HUES6 (cell line): Measurements from ENCODE around the gene SETMAR.
A peak's percentile ranks its signal among the peaks of the same experiment; 100 is the strongest.

Experiments used
- H3K27ac ChIP-seq: 2 replicates; pipeline ENCODE4 v1.7.0; 2013; ENCODE audit warnings: low read depth, mild to moderate bottlenecking, low read length, inconsistent platforms
- H3K27me3 ChIP-seq: 2 replicates; pipeline ENCODE4 v1.6.1; 2013; ENCODE audit warnings: low read length; ENCODE audit not compliant: control insufficient read depth, insufficient read depth
- H3K36me3 ChIP-seq: 2 replicates; pipeline ENCODE4 v1.6.1; 2013; ENCODE audit warnings: low read length; ENCODE audit not compliant: control insufficient read depth, insufficient read depth
- H3K4me1 ChIP-seq: 2 replicates; pipeline ENCODE4 v1.6.1; 2013; ENCODE audit warnings: low read length; ENCODE audit not compliant: control insufficient read depth, insufficient read depth
- H3K4me3 ChIP-seq: 2 replicates; pipeline ENCODE4 v1.5.1; 2013; ENCODE audit warnings: low read depth, low read length
- H3K9ac ChIP-seq: one replicate; pipeline ENCODE4 v1.6.1; 2013; ENCODE audit warnings: mild to moderate bottlenecking, low read length
- H3K9me3 ChIP-seq: 2 replicates; pipeline ENCODE4 v1.6.1; 2013; ENCODE audit warnings: low read depth, low read length; ENCODE audit not compliant: control insufficient read depth, insufficient read depth

The SETMAR gene

DNA sequence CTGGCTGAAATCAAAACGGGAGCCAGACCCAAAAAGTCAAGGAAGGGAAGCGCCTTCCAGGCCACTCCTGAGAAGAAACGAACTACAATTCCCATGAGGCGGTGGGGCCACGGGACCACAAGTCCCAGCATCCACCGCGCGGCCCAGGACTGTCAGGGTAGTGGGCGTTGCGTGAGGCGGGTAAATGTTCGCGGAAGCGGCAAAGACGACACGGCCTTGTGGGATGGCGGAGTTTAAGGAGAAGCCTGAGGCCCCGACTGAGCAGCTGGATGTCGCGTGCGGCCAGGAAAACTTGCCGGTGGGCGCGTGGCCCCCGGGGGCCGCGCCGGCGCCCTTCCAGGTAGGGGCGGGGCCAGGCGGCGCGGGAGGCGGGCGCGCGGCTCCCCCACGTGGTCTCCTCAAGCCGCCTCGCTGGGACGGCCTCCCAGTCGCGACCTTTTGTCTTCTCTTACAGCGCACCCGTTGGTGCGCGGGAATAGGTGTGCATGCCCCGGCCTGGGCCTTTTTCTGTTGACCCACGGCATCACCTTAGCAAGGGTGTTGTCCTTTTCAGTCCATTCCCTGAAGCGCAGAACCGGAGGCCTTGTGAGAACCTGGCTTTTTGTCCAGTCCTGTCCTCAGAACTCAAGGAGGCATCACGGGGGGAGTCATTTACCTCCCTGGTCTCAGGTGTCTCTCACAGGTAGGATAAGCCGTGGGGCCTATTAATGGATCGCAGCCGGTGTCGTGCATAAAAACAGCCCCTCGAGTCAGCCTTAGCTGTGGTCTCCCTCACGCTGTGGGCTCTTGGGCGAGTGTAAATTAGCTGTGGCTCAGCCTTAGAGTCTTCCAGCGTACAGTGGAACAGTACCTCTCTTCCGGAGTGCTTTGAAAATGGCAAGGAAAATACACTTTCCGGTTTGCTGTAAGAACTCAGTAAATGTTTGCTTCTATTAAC, at the start of gene SETMAR:
SETMAR (plus strand) TSS at position 183 of the 937 bp plus-strand sequence; CDS start at position 185, 2 bp downstream.
- Histone ChIP-seq H3K27ac (peak within 1 kb of the TSS; percentile 81), H3K9me3 (no peaks in the 10 kb centered on the region), H3K27me3 (no peaks in the 10 kb centered on the region), H3K4me1 (peaks cover 6% of the 10 kb centered on the region; the same call in 1 of the 2 replicates), H3K4me3 (peak within 1 kb of the TSS; percentile 86), H3K36me3 (peaks cover 7% of the 10 kb centered on the region), H3K9ac (peak within 1 kb of the TSS; percentile 95)

DNA sequence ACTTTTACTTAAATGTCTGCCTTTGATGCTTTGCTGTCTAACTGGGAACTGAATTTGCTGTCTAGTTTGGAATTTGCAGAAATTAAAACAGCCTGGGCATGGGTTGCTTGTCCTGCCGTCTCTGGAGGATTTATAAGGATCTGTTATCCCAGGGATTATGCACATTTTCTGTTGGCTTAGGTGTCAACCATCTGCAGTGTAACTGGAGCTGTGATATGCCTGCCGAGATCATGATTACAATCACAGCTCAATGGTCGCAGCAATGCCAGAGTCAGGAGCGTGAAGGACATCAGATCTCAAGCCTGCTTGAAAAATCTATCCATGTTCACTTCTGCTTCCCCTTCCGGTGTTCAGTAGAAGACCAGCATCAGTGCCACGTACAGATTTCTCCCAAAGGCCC, 41.8 kb upstream of the SETMAR start:
- H3K36me3 ChIP-seq: no peaks in the 10 kb centered on the region
- no peak overlapping the region for H3K27ac ChIP-seq
- H3K4me3 ChIP-seq: no peak overlapping the region
- H3K27me3 ChIP-seq: no peaks in the 10 kb centered on the region
- H3K9ac ChIP-seq: no peak overlapping the region
- H3K9me3 ChIP-seq: 0 out of 2 replicates have a peak, but pooled peaks cover 3% of the 10 kb centered on the region
- no peaks in the 10 kb centered on the region for H3K4me1 ChIP-seq

DNA sequence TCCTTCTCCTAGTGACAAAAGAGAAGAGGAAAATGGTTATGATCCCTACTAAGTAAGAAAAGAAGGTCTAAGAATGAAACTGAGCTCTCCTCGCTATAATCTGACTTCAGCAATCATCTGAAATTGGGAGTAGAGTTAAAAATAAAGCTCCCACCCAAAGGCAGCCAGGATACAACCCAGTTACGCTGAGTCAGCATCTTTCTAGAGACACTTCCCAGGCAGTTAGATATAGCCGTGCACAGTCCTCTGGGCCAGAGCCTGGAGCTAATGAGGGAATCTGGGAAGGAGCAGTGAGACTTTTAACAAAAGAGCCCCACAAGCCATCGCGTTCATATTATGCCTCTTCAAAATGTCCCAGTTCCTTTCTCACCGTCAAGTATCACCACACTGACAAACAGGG, 39.1 kb upstream of the SETMAR start:
- no peaks in the 10 kb centered on the region for H3K27me3 ChIP-seq
- no peaks in the 10 kb centered on the region for H3K4me1 ChIP-seq
- H3K4me3 ChIP-seq: no peak overlapping the region
- H3K9me3 ChIP-seq: 0 out of 2 replicates have a peak, but pooled peaks cover 3% of the 10 kb centered on the region
- H3K36me3 ChIP-seq: no peaks in the 10 kb centered on the region
- H3K9ac ChIP-seq: no peak overlapping the region
- H3K27ac ChIP-seq: no peak overlapping the region

DNA sequence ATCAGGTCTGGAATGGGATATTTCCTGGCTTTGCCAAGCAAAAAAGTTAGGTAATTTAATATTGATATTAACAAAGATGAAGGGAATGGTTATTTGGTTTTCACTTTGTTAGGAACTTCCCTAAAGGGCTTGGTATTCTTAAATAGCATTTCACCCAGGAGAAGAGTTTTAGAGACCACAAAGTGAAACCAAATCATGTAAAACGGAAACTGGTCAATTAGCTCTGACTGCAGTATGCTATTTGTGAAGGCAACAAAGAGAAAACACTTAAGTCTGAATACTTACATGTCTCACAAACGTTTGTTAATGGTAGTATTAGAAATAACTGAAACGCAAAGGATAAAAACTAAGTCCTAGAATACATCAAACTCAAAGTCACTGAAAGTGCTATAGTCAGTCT, 32.4 kb upstream of the SETMAR start:
- Histone ChIP-seq H3K27ac (no peak overlapping the region), H3K27me3 (peaks cover 13% of the 10 kb centered on the region; the same call in 1 of the 2 replicates), H3K36me3 (no peaks in the 10 kb centered on the region), H3K4me1 (no peaks in the 10 kb centered on the region), H3K9me3 (no peaks in the 10 kb centered on the region), H3K9ac (no peak overlapping the region), H3K4me3 (no peak overlapping the region)

DNA sequence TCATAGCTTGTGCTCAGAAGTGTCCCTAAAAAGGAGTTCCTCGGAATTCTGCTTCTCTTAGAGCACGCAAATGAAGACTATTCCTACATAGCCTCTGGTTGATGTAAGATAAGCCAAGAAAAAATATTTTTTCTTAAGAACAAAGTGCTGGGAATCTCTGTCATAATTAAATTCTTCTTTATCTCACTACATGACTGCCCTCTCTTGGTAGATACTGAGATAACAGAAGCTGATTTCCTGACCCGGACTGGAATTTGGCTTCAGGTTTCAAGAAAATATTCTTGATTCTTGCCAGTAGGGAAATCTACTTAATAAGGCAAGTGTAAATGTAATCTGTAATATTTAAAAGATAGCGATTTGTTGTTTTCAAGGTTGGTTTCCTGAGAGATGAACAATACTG, 31.3 kb upstream of the SETMAR start:
- Histone ChIP-seq H3K9me3 (no peaks in the 10 kb centered on the region), H3K27ac (no peak overlapping the region), H3K4me3 (no peak overlapping the region), H3K36me3 (no peaks in the 10 kb centered on the region), H3K4me1 (no peaks in the 10 kb centered on the region), H3K9ac (no peak overlapping the region), H3K27me3 (peaks cover 13% of the 10 kb centered on the region; the same call in 1 of the 2 replicates)

DNA sequence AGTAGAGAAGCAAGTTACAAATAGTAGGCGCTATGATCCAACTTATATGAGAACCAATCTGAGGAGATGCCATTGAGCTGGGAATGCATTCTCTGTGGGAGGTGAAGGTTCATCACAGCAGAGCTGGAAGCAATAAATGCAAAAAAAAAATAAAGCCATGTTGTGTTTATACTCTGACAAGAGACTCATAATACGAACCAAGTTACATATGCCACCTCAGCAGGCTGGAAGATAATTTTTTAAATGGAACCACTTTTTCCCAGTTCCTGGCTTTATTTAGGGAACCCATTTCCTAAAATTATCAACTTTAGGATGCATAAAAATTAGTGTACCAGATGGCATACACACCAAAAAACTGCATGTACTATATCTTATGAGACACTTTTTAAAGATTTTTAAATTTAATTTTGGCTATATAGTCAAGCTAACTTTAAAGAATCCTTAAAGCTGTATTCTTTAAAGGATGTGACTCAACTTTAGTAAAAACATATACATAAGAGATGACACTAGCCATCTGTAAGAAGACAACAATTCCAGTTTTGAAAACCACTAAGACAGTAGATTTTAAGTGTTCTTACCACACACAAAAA, 23.6 kb upstream of the SETMAR start:
- no peaks in the 10 kb centered on the region for H3K9me3 ChIP-seq
- H3K36me3 ChIP-seq: no peaks in the 10 kb centered on the region
- H3K27me3 ChIP-seq: peaks cover 8% of the 10 kb centered on the region; the same call in 1 of the 2 replicates
- no peak overlapping the region for H3K9ac ChIP-seq
- H3K4me3 ChIP-seq: no peak overlapping the region
- no peaks in the 10 kb centered on the region for H3K4me1 ChIP-seq
- no peak overlapping the region for H3K27ac ChIP-seq

DNA sequence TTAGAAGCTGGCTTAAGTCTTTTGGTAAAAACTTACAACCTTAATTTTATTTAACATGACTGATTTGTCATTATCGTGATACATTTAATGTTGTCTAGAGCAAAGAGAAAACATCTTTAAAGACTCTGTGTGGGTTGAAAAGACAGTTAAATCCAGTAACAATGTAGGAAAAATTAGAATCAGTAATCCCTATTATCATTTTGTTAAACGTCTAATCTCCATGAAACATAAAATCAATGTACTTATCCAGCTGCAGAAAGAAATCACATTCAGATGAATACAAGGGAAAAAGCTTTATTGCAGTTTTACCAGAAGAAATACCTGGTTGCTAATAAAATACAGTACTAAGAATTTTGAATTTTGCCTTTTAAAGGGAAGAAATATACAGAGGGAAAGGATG, 21.2 kb upstream of the SETMAR start:
- H3K9me3 ChIP-seq: no peaks in the 10 kb centered on the region
- H3K27ac ChIP-seq: no peak overlapping the region
- H3K27me3 ChIP-seq: no peaks in the 10 kb centered on the region
- H3K4me3 ChIP-seq: no peak overlapping the region
- no peaks in the 10 kb centered on the region for H3K36me3 ChIP-seq
- H3K9ac ChIP-seq: no peak overlapping the region
- no peaks in the 10 kb centered on the region for H3K4me1 ChIP-seq

DNA sequence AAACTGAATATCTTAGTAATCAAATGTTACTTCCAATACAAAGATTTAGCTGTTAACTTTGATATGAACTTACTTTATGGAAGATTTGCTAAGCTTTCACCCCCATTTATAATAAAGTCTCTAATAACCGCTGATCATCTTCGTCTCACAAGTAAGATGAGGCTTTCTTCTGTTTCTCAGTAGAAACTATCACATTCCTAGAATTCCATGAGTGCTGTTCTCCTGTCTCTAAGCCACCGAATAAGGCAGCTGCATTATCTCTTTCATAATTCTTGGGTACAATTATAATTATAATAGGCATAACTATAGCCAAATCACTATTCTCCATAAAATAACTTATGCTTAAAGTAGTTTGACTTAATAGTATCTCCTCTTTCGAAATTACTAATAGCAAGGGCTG, 18.3 kb upstream of the SETMAR start:
- Histone ChIP-seq H3K9ac (no peak overlapping the region), H3K4me1 (peaks cover 4% of the 10 kb centered on the region; the same call in 1 of the 2 replicates), H3K27me3 (0 out of 2 replicates have a peak, but pooled peaks cover 2% of the 10 kb centered on the region), H3K4me3 (no peak overlapping the region), H3K9me3 (no peaks in the 10 kb centered on the region), H3K27ac (no peak overlapping the region), H3K36me3 (no peaks in the 10 kb centered on the region)

DNA sequence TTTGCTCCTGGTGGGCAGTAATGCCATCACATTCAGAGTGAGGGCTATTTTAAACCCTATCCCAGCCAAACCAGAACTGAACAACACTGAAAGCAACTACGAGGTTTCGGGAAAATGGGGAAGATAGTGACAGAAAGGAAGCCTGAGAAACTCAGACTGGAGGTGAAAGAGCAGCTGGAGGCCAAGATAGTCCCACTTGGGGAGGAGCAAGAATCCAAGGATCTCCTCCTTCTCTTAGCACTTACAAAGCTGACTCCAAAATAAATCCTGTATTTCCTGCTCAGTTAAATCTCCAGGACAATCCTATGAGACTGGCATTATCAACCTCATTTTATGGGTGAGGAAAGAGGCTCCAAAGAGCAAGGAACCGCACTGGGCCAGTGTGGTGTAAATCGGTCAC, 14.1 kb upstream of the SETMAR start:
- peaks cover 4% of the 10 kb centered on the region; the same call in 1 of the 2 replicates for H3K4me1 ChIP-seq
- H3K9ac ChIP-seq: no peak overlapping the region
- no peaks in the 10 kb centered on the region for H3K9me3 ChIP-seq
- H3K36me3 ChIP-seq: no peaks in the 10 kb centered on the region
- H3K27me3 ChIP-seq: 0 out of 2 replicates have a peak, but pooled peaks cover 2% of the 10 kb centered on the region
- H3K27ac ChIP-seq: no peak overlapping the region
- no peak overlapping the region for H3K4me3 ChIP-seq

DNA sequence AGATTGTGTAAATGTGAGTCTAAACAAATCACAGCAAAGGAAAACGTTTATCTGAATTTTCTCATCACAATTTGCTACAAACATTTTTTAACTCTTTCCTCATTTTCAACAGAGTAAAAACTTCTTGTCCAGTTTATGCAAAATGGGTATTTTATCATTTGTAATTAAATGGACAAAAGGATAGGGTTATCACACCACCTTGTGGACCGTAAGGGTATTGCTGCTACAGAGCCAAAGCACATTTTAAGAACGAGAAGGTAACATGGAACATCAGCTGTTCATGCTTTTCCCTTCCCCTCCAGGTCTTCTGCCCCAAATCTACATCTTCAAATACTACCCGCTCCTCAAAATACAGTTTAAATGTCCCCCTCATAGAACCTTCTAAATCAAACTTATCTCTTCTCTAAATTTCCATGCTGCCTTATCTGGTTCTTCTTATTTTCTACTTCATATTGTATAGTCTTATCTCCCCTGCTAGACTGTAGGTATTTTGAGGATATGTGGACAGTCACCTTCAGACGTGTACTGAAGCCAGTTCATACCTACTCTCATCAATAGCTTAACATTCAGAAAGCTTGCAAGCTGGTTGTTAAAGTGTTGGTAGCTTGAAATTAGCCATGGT, 12.8 kb upstream of the SETMAR start:
- Histone ChIP-seq H3K27ac (no peak overlapping the region), H3K4me3 (no peak overlapping the region), H3K9me3 (no peaks in the 10 kb centered on the region), H3K9ac (no peak overlapping the region), H3K36me3 (no peaks in the 10 kb centered on the region), H3K27me3 (0 out of 2 replicates have a peak, but pooled peaks cover 2% of the 10 kb centered on the region), H3K4me1 (peaks cover 4% of the 10 kb centered on the region; the same call in 1 of the 2 replicates)
